ENCODE results near the gene PRKG1.

DNA sequence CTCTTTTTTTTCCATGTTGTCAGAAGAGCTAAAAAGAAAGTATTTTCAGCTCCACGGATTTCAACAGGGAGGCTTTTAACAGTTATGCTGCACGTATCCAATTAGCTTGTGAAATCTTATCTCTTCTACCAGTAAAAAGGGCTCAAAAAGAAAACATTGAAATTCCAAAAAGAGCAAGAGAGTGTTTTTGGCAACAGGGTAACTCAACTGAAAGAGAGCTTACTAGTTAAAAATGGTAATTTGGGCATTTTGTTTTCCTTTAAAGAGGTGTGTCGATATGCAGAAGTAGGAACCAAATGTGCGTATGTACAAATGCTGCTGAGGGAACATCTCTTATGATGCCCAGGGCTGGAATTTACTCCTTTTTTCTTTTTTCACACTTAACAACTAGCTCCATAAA lies 292.8 kb downstream of the PRKG1 start:
- TF ChIP-seq, protein P1, sequence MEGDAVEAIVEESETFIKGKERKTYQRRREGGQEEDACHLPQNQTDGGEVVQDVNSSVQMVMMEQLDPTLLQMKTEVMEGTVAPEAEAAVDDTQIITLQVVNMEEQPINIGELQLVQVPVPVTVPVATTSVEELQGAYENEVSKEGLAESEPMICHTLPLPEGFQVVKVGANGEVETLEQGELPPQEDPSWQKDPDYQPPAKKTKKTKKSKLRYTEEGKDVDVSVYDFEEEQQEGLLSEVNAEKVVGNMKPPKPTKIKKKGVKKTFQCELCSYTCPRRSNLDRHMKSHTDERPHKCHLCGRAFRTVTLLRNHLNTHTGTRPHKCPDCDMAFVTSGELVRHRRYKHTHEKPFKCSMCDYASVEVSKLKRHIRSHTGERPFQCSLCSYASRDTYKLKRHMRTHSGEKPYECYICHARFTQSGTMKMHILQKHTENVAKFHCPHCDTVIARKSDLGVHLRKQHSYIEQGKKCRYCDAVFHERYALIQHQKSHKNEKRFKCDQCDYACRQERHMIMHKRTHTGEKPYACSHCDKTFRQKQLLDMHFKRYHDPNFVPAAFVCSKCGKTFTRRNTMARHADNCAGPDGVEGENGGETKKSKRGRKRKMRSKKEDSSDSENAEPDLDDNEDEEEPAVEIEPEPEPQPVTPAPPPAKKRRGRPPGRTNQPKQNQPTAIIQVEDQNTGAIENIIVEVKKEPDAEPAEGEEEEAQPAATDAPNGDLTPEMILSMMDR (IDR thresholded peaks at IDR 0.05; ENCODE audit: low read depth, low read length, poor library complexity, severe bottlenecking), result no peak
- no peak for TF ChIP-seq EZH2phosphoT487 (IDR thresholded peaks at IDR 0.05; ENCODE audit: borderline replicate concordance, low read length)
